Colonic mucosa (tissue), 4 donors: Measurements from ENCODE around the gene NLGN4Y. TPM values are rescaled to one million over a fixed set of nuclear protein-coding genes. Genes with fewer than 3 reads are reported as not detected.

Source experiments
- DNase-seq: peaks from one replicate; pipeline ENCODE4 v3.0.0-alpha.2; 2020
- H3K27ac ChIP-seq: fragments of 200-600 bp; one replicate; pipeline ENCODE4 v1.8.0; 2021
- H3K27me3 ChIP-seq: fragments of 200-600 bp; one replicate; pipeline ENCODE4 v1.8.0; 2021
- H3K36me3 ChIP-seq: fragments of 200-600 bp; one replicate; pipeline ENCODE4 v1.8.0; 2021
- H3K4me1 ChIP-seq: fragments of 200-600 bp; one replicate; pipeline ENCODE4 v1.8.0; 2021; ENCODE audit warnings: mild to moderate bottlenecking
- H3K4me3 ChIP-seq: fragments of 200-600 bp; one replicate; pipeline ENCODE4 v1.8.0; 2021
- H3K9ac ChIP-seq, 2 donors: one replicate each; pipeline ENCODE4 v1.7.0; 2013; ENCODE audit warnings: control low read depth in 2 of 2, low read depth in 2 of 2, low read length in 2 of 2
- H3K9me3 ChIP-seq: fragments of 200-600 bp; one replicate; pipeline ENCODE4 v1.8.0; 2021
- CTCF ChIP-seq: fragments of 200-600 bp; IDR thresholded peaks from one replicate; pipeline ENCODE4 v1.8.0; 2022; ENCODE audit warnings: antibody characterized with exemption, mild to moderate bottlenecking
- intact Hi-C: fragments of 100-400 bp; cut with DNase I; formaldehyde crosslinking; loops from one replicate; pipeline ENCODE4 v1.14.1; 2022
- total RNA-seq, 2 donors: library from RNA; stranded (reverse); fragmentation: NEBNext Ultra II Directional in 1 of 2; extraction: Animal tissue kit (Norgen Biotek cat#: 25700) in 1 of 2; gene quantifications; one replicate each; pipeline ENCODE4 v1.2.1, GENCODE V29; 2021
- donor health status: healthy.
- donor health status: DM: no; HTN: no; CAD: no.
- donor health status: DM: no; HTN: no; CAD: no.

Gene NLGN4Y
- total RNA-seq, 2 donors from 2014 or later: not detected

GRCh38 chrY:14793674-14794073 is 269.3 kb downstream of the NLGN4Y start:
- H3K4me3 ChIP-seq: no peak overlapping the region
- no peak overlapping the region for H3K27ac ChIP-seq
- H3K9ac ChIP-seq: no peak overlapping the region
- intact Hi-C loops: no loop called here
- no peak for TF ChIP-seq CTCF
- no peaks in the 10 kb centered on the region for H3K36me3 ChIP-seq
- DNase-seq: no peak
- no peaks in the 10 kb centered on the region for H3K9me3 ChIP-seq
- H3K27me3 ChIP-seq: no peaks in the 10 kb centered on the region
- no peaks in the 10 kb centered on the region for H3K4me1 ChIP-seq

GRCh38 chrY:14798010-14798409 is 273.7 kb downstream of the NLGN4Y start:
- no peaks in the 10 kb centered on the region for H3K9me3 ChIP-seq
- H3K9ac ChIP-seq: no peak overlapping the region
- no peak for TF ChIP-seq CTCF
- DNase-seq: no peak
- no peak overlapping the region for H3K4me3 ChIP-seq
- no peak overlapping the region for H3K27ac ChIP-seq
- H3K4me1 ChIP-seq: no peaks in the 10 kb centered on the region
- intact Hi-C loops: no loop called here
- no peaks in the 10 kb centered on the region for H3K27me3 ChIP-seq
- H3K36me3 ChIP-seq: no peaks in the 10 kb centered on the region

GRCh38 chrY:14801096-14801495 is 276.8 kb downstream of the NLGN4Y start:
- no peak overlapping the region for H3K27ac ChIP-seq
- no peaks in the 10 kb centered on the region for H3K27me3 ChIP-seq
- no peaks in the 10 kb centered on the region for H3K9me3 ChIP-seq
- H3K9ac ChIP-seq: no peak overlapping the region
- TF ChIP-seq CTCF: no peak
- no peaks in the 10 kb centered on the region for H3K36me3 ChIP-seq
- intact Hi-C loops: no loop called here
- no peak overlapping the region for H3K4me3 ChIP-seq
- H3K4me1 ChIP-seq: no peaks in the 10 kb centered on the region
- no peak for DNase-seq

GRCh38 chrY:14802125-14802524 is 277.8 kb downstream of the NLGN4Y start:
- no peak for TF ChIP-seq CTCF

GRCh38 chrY:14804041-14804440 is 279.7 kb downstream of the NLGN4Y start:
- Histone ChIP-seq H3K27me3 (no peaks in the 10 kb centered on the region), H3K27ac (no peak overlapping the region), H3K9me3 (no peaks in the 10 kb centered on the region), H3K9ac (no peak overlapping the region), H3K4me1 (no peaks in the 10 kb centered on the region), H3K4me3 (no peak overlapping the region), H3K36me3 (no peaks in the 10 kb centered on the region)
- intact Hi-C loops: no loop called here
- no peak for TF ChIP-seq CTCF
- DNase-seq: no peak

More at GRCh38 chrY:14802125-14802524, 277.8 kb downstream of the NLGN4Y start:
- H3K27ac ChIP-seq: no peak overlapping the region
- no peak overlapping the region for H3K4me3 ChIP-seq
- H3K4me1 ChIP-seq: no peaks in the 10 kb centered on the region
- H3K9me3 ChIP-seq: no peaks in the 10 kb centered on the region
- DNase-seq: no peak
- intact Hi-C loops: no loop called here
- H3K9ac ChIP-seq: no peak overlapping the region
- no peaks in the 10 kb centered on the region for H3K27me3 ChIP-seq
- no peaks in the 10 kb centered on the region for H3K36me3 ChIP-seq

- intact Hi-C loops: no loop called here
- no peak for TF ChIP-seq CTCF
These were observed 294.1 kb downstream of the NLGN4Y start for GRCh38 chrY:14818452-14818851.

More at GRCh38 chrY:14818452-14818851, 294.1 kb downstream of the NLGN4Y start:
- Histone ChIP-seq H3K27ac (no peak overlapping the region), H3K36me3 (no peaks in the 10 kb centered on the region), H3K27me3 (no peaks in the 10 kb centered on the region), H3K4me1 (no peaks in the 10 kb centered on the region), H3K9ac (no peak overlapping the region), H3K9me3 (no peaks in the 10 kb centered on the region), H3K4me3 (no peak overlapping the region)
- DNase-seq: no peak
